AG04450 (cell line): ENCODE measurements around the gene NXNL2. TPM values are rescaled to one million over a fixed set of nuclear protein-coding genes. Genes with fewer than 3 reads are reported as not detected.

Source experiments
- CTCF ChIA-PET: fragments of 300-600, 350-600 bp; formaldehyde crosslinking; extraction: SDS; loops from one replicate; lab custom pipeline; 2022; ENCODE audit warnings: antibody characterized with exemption, inconsistent platforms; lab: Charles Lee
- POLR2A ChIA-PET: fragments of 350-600 bp; formaldehyde crosslinking; extraction: SDS; loops from one replicate; lab custom pipeline; 2021; ENCODE audit warnings: antibody characterized with exemption, inconsistent platforms; lab: Yijun Ruan, JAX
- DNase-seq: peaks from one replicate; pipeline ENCODE4 v3.0.0-alpha.2; 2011; ENCODE audit warnings: low read depth, low spot score
- H3K27ac ChIP-seq: one replicate; pipeline ENCODE4 v1.5.1; 2012; ENCODE audit warnings: low read depth, low read length, control low read depth
- H3K27me3 ChIP-seq: one replicate; pipeline ENCODE4 v1.6.0; 2012; ENCODE audit warnings: low read length; ENCODE audit not compliant: control insufficient read depth, insufficient read depth
- H3K4me3 ChIP-seq: 2 replicates; pipeline ENCODE4 v1.5.1; 2011; ENCODE audit warnings: mild to moderate bottlenecking, low read depth, low read length, control low read depth
- H3K9me3 ChIP-seq: 2 replicates; pipeline ENCODE4 v1.5.1; 2012; ENCODE audit warnings: low read length; ENCODE audit not compliant: control insufficient read depth, insufficient read depth
- polyA plus RNA-seq: library from polyadenylated mRNA; depleted of rRNA; stranded (reverse); fragments of >200 nt; gene quantifications from 2 replicates; pipeline ENCODE4 v1.2.3, GENCODE V29; 2011
- TF ChIP-seq, protein P1 (sequence below): IDR thresholded peaks from 2 replicates; pipeline ENCODE4 v1.5.1; 2011; ENCODE audit warnings: low read depth, low read length, control low read depth, inconsistent platforms

NXNL2 gene
- polyA plus RNA-seq, 1 experiment, result 0.92 TPM

DNA sequence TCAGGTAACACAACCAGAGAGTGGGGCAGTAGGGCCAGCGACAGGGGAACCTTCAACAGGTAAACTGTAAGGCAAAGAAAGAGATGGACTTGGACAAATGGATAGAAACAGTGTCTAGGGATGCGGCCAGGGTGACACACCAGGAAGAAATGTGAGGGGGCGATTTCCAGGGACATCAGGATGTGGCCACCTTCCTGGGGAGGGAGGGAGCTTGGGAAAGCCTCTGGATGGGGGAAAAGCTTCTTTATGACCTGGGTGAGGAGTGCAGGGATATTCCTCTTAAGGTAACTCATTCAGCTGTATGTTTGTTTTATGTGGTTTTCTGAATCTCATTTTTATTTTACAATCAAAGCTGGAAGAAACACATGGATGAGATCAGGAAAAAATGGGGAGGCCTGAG lies 11.9 kb upstream of the NXNL2 start:
- TF ChIP-seq, protein P1, sequence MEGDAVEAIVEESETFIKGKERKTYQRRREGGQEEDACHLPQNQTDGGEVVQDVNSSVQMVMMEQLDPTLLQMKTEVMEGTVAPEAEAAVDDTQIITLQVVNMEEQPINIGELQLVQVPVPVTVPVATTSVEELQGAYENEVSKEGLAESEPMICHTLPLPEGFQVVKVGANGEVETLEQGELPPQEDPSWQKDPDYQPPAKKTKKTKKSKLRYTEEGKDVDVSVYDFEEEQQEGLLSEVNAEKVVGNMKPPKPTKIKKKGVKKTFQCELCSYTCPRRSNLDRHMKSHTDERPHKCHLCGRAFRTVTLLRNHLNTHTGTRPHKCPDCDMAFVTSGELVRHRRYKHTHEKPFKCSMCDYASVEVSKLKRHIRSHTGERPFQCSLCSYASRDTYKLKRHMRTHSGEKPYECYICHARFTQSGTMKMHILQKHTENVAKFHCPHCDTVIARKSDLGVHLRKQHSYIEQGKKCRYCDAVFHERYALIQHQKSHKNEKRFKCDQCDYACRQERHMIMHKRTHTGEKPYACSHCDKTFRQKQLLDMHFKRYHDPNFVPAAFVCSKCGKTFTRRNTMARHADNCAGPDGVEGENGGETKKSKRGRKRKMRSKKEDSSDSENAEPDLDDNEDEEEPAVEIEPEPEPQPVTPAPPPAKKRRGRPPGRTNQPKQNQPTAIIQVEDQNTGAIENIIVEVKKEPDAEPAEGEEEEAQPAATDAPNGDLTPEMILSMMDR, result no peak
- Histone ChIP-seq H3K4me3 (no peak overlapping the region), H3K27me3 (no peaks in the 10 kb centered on the region), H3K9me3 (no peaks in the 10 kb centered on the region), H3K27ac (no peak overlapping the region)
- ChIA-PET POLR2A (no interaction called here), CTCF (no interaction called here)
- DNase-seq, result no peak

- CTCF ChIA-PET, result no interaction called here
- no peak overlapping the region for H3K27ac ChIP-seq
- no peak overlapping the region for H3K4me3 ChIP-seq
- no peaks in the 10 kb centered on the region for H3K27me3 ChIP-seq
- no peaks in the 10 kb centered on the region for H3K9me3 ChIP-seq
- no peak for DNase-seq
- TF ChIP-seq, protein P1, result no peak
- POLR2A ChIA-PET, result no interaction called here
These were observed 10.1 kb upstream of the NXNL2 start for GRCh38 chr9:88524911-88525310.

GRCh38 chr9:88527618-88528017 lies 7.4 kb upstream of the NXNL2 start:
- no peak for DNase-seq
- POLR2A ChIA-PET, result no interaction called here
- TF ChIP-seq, protein P1, result no peak
- CTCF ChIA-PET, result no interaction called here
- Histone ChIP-seq H3K27ac (no peak overlapping the region), H3K4me3 (no peak overlapping the region), H3K9me3 (peaks cover 2% of the 10 kb centered on the region; the same call in 1 of the 2 replicates), H3K27me3 (no peaks in the 10 kb centered on the region)

GRCh38 chr9:88528080-88528790 lies 6.7 kb upstream of the NXNL2 start:
- DNase-seq, result no peak
- POLR2A ChIA-PET, result no interaction called here
- TF ChIP-seq, protein P1, result no peak

DNA sequence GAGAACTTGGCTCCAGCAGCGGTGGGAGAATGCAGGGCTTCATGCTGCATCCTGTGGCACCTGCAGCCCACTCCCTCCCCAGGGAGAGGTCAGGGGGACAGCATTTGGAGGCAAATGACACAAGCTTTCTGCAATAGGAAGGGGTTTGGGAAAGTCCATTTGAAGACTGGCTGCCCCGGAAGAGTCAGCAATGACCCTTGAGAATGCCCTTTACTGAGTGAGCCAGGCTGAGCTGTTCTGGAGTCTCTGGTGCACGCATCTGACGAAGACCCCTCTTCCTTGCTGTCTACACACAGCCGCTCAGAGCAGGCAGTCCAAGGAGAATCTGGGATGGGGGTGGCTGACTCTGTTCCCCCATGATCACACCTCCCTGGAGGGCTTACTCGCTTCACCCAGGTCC lies 5.5 kb upstream of the NXNL2 start:
- peaks cover 2% of the 10 kb centered on the region; the same call in 1 of the 2 replicates for H3K9me3 ChIP-seq
- H3K27ac ChIP-seq, result no peak overlapping the region
- TF ChIP-seq, protein P1, result no peak
- no peak for DNase-seq
- POLR2A ChIA-PET, result no interaction called here
- no peaks in the 10 kb centered on the region for H3K27me3 ChIP-seq
- CTCF ChIA-PET, result no interaction called here
- H3K4me3 ChIP-seq, result no peak overlapping the region

More at GRCh38 chr9:88528080-88528790, 6.7 kb upstream of the NXNL2 start:
- H3K27me3 ChIP-seq, result no peaks in the 10 kb centered on the region
- no peak overlapping the region for H3K4me3 ChIP-seq
- CTCF ChIA-PET, result no interaction called here
- H3K27ac ChIP-seq, result no peak overlapping the region
- peaks cover 2% of the 10 kb centered on the region; the same call in 1 of the 2 replicates for H3K9me3 ChIP-seq
